ENCODE measurements around the gene MYO5A.
"Not testable (repeated sequence)": the region's sequence is repeated elsewhere in the genome, so short reads cannot be mapped to it uniquely, and the experiment has no call there.

Gene MYO5A

GRCh38 chr15:52528564-52529340, at the start of gene MYO5A:
Gene MYO5A (minus strand): TSS chr15:52528880. CDS start chr15:52528806, 74 bp downstream.
- peak; percentile 10 for DNase-seq

GRCh38 chr15:52576692-52577091, 48.0 kb upstream of the MYO5A start:
- DNase-seq = no peak

- not testable (repeated sequence) for DNase-seq
Measured at GRCh38 chr15:52575573-52575972, 46.9 kb upstream of the MYO5A start.

- DNase-seq = no peak
Measured at GRCh38 chr15:52575072-52575471, 46.4 kb upstream of the MYO5A start.

- not testable (repeated sequence) for DNase-seq
Measured at GRCh38 chr15:52574623-52575022, 45.9 kb upstream of the MYO5A start.

- DNase-seq = no peak
Measured at GRCh38 chr15:52568601-52569585, 40.2 kb upstream of the MYO5A start, which contains the start of gene ARPP19. Gene ARPP19 (minus strand): TSS chr15:52569030. CDS start chr15:52568892, 138 bp downstream.

GRCh38 chr15:52567871-52568600, 39.4 kb upstream of the MYO5A start:
- DNase-seq = no peak

GRCh38 chr15:52566889-52567288, 38.2 kb upstream of the MYO5A start:
- no peak for DNase-seq

- DNase-seq = not testable (repeated sequence)
Measured at GRCh38 chr15:52565417-52566358, 37.0 kb upstream of the MYO5A start.

- no peak for DNase-seq
Measured at GRCh38 chr15:52563501-52564060, 34.9 kb upstream of the MYO5A start.

- no peak for DNase-seq
Measured at GRCh38 chr15:52559575-52559974, 30.9 kb upstream of the MYO5A start.

- no peak for DNase-seq
Measured at GRCh38 chr15:52559022-52559421, 30.3 kb upstream of the MYO5A start.

GRCh38 chr15:52558196-52558595, 29.5 kb upstream of the MYO5A start:
- DNase-seq = no peak

- no peak for DNase-seq
Measured at GRCh38 chr15:52557274-52557641, 28.6 kb upstream of the MYO5A start.

- DNase-seq = no peak
Measured at GRCh38 chr15:52556524-52557273, 28.0 kb upstream of the MYO5A start.

GRCh38 chr15:52552303-52552702, 23.6 kb upstream of the MYO5A start:
- no peak for DNase-seq

- no peak for DNase-seq
Measured at GRCh38 chr15:52551762-52552161, 23.1 kb upstream of the MYO5A start.

- DNase-seq = not testable (repeated sequence)
Measured at GRCh38 chr15:52551186-52551585, 22.5 kb upstream of the MYO5A start.

- no peak for DNase-seq
Measured at GRCh38 chr15:52546031-52546751, 17.5 kb upstream of the MYO5A start.
